Astrocyte of the spinal cord (primary cell): ENCODE data around the gene ERICH3.

Source experiments
- DNase-seq: peaks from one replicate; pipeline ENCODE4 v3.0.0; 2011; ENCODE audit warnings: low read depth, low spot score
- H3K4me3 ChIP-seq: 2 replicates; pipeline ENCODE4 v1.5.1; 2011; ENCODE audit warnings: low read depth, mild to moderate bottlenecking, low read length, moderate library complexity
- in situ Hi-C: cut with HindIII; loops from 2 replicates; pipeline ENCODE4 v1.10.0; 2017; ENCODE audit warnings: low sequenced_read_pairs
- TF ChIP-seq, protein P1 (sequence below): IDR thresholded peaks from 2 replicates; pipeline ENCODE4 v1.5.1; 2012; ENCODE audit warnings: low read depth, mild to moderate bottlenecking, low read length, inconsistent platforms

The ERICH3 gene

DNA sequence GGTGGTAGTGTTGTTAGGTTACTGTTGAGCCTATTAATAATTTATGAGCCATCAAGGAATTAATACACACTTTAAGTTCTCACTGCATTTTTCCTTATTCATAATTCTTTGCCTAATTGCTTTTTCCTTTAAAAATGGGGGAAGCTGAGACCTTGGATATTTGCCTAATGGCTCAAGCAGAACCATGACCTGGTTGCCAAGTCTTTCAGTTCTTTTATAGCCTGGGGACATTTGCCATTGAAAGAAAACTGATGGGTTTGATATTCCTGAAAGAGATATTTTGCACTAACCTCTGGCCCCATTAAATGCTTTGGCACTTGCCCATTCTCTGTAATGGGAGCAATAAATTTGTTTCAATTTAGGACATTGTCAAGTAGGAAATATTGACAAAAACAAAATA, 142.7 kb downstream of the ERICH3 start:
- in situ Hi-C loops = no loop called here
- H3K4me3 ChIP-seq = no peak overlapping the region
- TF ChIP-seq, protein P1, sequence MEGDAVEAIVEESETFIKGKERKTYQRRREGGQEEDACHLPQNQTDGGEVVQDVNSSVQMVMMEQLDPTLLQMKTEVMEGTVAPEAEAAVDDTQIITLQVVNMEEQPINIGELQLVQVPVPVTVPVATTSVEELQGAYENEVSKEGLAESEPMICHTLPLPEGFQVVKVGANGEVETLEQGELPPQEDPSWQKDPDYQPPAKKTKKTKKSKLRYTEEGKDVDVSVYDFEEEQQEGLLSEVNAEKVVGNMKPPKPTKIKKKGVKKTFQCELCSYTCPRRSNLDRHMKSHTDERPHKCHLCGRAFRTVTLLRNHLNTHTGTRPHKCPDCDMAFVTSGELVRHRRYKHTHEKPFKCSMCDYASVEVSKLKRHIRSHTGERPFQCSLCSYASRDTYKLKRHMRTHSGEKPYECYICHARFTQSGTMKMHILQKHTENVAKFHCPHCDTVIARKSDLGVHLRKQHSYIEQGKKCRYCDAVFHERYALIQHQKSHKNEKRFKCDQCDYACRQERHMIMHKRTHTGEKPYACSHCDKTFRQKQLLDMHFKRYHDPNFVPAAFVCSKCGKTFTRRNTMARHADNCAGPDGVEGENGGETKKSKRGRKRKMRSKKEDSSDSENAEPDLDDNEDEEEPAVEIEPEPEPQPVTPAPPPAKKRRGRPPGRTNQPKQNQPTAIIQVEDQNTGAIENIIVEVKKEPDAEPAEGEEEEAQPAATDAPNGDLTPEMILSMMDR = no peak
- no peak for DNase-seq

DNA sequence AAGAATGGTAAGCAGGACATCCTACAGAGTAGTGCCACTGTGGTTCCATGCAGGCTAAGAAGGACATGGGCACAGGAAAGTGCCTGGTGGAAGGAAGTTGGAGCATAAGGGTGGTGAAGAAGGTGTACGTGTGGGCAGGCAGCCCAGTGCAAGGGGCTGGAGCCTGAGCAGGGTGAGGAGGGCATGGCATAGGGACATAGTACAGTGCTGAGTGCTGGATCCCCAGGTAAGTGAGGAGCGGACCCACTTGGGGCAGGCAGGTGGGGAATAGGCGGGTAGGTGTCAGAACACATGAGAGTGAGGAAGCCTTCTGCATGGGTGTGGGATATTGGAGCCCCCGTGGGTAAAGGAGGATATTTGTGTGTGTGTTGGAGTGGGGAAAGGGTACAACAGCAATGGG, 145.5 kb downstream of the ERICH3 start:
- DNase-seq = no peak
- no peak overlapping the region for H3K4me3 ChIP-seq
- TF ChIP-seq, protein P1 = no peak
- in situ Hi-C loops = no loop called here

DNA sequence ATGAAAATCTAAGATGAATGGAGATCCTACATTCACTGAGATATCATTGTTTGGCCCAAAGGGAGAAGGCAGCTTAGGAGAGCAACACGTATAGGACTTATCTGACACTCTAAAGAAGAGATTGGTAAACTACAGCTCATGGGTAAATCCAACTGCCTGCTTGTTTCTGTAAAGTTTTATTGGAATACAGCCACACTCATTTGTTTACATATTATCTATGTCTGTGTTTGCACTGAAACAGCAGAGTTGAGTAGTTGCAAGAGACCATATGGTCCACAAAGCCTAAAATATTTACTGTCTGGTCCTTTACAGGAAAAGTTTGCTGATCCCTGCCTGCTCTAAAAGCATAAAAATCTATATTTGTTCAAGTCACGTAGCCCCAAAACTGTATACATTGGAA, 146.9 kb downstream of the ERICH3 start:
- in situ Hi-C loops = no loop called here

DNA sequence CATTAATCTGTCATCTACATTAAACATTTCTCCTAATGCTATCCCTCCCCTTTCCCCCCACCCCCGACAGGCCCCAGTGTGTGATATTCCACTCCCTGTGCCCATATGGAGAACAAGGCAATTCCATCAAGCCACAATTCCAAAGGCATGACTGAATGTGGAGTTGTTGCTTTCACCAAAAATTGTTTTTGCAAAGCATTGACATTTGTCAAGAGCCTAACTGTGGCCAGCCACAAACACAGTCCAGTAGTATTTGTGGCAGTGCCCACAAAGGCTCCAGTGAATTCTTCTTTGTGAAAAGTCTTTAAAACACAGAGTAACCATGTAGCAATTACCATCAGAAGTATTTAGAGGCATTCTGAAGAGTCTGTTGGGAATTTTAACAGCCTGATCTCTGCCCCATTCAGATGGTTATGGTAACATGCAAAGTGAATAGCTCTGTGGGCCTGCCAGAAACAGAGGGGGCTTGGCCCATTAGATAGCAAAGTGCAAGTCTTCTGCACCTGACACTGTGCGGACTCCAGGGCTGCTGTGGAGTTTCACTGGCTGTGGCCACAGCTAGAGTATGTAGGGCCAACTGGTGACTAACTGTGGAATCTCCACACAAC, 149.6 kb downstream of the ERICH3 start:
- peak; percentile 28 for DNase-seq
- in situ Hi-C loops = no loop called here
- TF ChIP-seq, protein P1 = no peak
- no peak overlapping the region for H3K4me3 ChIP-seq

More for the DNA sequence above, 146.9 kb downstream of the ERICH3 start:
- DNase-seq = no peak
- no peak overlapping the region for H3K4me3 ChIP-seq
- TF ChIP-seq, protein P1 = no peak

DNA sequence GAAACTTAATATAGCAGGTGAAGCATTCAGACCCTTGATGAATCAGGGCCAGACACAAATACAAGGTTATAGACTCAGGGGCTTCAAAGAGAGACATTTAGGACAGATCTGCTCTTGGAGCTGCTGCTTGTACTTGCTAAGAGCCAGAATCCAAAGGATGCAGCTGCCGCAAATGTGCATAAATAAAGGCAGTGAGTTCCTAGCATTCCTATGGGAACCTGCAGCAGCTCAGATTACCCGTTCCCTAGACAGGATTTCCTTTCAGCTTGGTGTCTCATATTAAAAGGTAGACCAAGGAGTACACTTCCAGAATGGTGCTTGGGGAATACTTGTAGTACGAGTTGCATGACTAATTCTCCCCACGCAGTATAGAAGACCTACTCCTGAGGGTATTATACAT, 151.4 kb downstream of the ERICH3 start:
- in situ Hi-C loops = no loop called here
- TF ChIP-seq, protein P1 = no peak
- no peak overlapping the region for H3K4me3 ChIP-seq
- peak; percentile 11 for DNase-seq
